ENCODE measurements around the gene RIBC1. TPM values are rescaled to one million over a fixed set of nuclear protein-coding genes. Genes with fewer than 3 reads are reported as not detected.

Gene RIBC1
- total and polyA plus RNA-seq, 9 of the 15 experiments (the other 6 are each of a cell fraction or from before 2014, with no cell fraction given): 0.07 to 0.51 (median 0.44) TPM

- TF ChIP-seq FOXP4 (CRISPR knock-in tag; IDR thresholded peaks at IDR 0.05; ENCODE audit: borderline replicate concordance) (peak; percentile 56; the same call in 1 of the 2 replicates), TCF3 (CRISPR knock-in tag; IDR thresholded peaks at IDR 0.05) (peak; percentile 67), NCOA1 (IDR thresholded peaks at IDR 0.05; ENCODE audit: low read depth) (peak; percentile 70; the same call in 1 of the 2 replicates), CLOCK (CRISPR knock-in tag; IDR thresholded peaks at IDR 0.05; ENCODE audit: borderline replicate concordance) (no peak), PKNOX1 (IDR thresholded peaks at IDR 0.05) (no peak), SREBF2 (CRISPR knock-in tag; IDR thresholded peaks at IDR 0.05) (no peak), ZNF77 (CRISPR knock-in tag; IDR thresholded peaks at IDR 0.05) (no peak), MTA1 (IDR thresholded peaks at IDR 0.05; ENCODE audit: borderline replicate concordance) (peak; percentile 57), ZBTB17 (CRISPR knock-in tag; IDR thresholded peaks at IDR 0.05) (no peak), SOX6 (IDR thresholded peaks at IDR 0.05) (peak; percentile 88), E2F8 (IDR thresholded peaks at IDR 0.05; ENCODE audit: low read depth, partially characterized antibody) (peak; percentile 39), KAT2B (IDR thresholded peaks at IDR 0.05; ENCODE audit: low read depth, low read length) (no peak), RBM15 (IDR thresholded peaks at IDR 0.05; ENCODE audit: insufficient read depth, low read length) (no peak), MEIS2 (IDR thresholded peaks at IDR 0.05; ENCODE audit: partially characterized antibody) (no peak), KLF1 (tag; IDR thresholded peaks at IDR 0.05) (no peak), SRSF9 (IDR thresholded peaks at IDR 0.05; ENCODE audit: borderline replicate concordance, low read depth, low read length) (no peak), NCOR1 (IDR thresholded peaks at IDR 0.05) (peak; percentile 60), ZKSCAN8 (CRISPR knock-in tag; IDR thresholded peaks at IDR 0.05) (no peak), BDP1 (IDR thresholded peaks at IDR 0.05; ENCODE audit: insufficient read depth, insufficient read length) (no peak), POU5F1 (IDR thresholded peaks at IDR 0.05; ENCODE audit: borderline replicate concordance, low read depth, low read length, partially characterized antibody) (no peak)
Observed at GRCh38 chrX:53374222-53374820, 48.4 kb upstream of the RIBC1 start (continued).
